ENCODE results near the gene CLEC1A.

CLEC1A gene

GRCh38 chr12:10113920-10114319 is 15.1 kb upstream of the CLEC1A start:
- H3K4me3 ChIP-seq (ENCODE audit: low read depth in 1 of 2, low read length in 1 of 2): no peak overlapping the region
- H3K36me3 ChIP-seq: peaks cover 41% of the 10 kb centered on the region
- H3K27me3 ChIP-seq: no peaks in the 10 kb centered on the region
- TF ChIP-seq, protein P1, sequence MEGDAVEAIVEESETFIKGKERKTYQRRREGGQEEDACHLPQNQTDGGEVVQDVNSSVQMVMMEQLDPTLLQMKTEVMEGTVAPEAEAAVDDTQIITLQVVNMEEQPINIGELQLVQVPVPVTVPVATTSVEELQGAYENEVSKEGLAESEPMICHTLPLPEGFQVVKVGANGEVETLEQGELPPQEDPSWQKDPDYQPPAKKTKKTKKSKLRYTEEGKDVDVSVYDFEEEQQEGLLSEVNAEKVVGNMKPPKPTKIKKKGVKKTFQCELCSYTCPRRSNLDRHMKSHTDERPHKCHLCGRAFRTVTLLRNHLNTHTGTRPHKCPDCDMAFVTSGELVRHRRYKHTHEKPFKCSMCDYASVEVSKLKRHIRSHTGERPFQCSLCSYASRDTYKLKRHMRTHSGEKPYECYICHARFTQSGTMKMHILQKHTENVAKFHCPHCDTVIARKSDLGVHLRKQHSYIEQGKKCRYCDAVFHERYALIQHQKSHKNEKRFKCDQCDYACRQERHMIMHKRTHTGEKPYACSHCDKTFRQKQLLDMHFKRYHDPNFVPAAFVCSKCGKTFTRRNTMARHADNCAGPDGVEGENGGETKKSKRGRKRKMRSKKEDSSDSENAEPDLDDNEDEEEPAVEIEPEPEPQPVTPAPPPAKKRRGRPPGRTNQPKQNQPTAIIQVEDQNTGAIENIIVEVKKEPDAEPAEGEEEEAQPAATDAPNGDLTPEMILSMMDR (IDR thresholded peaks at IDR 0.05): no peak
- no peaks in the 10 kb centered on the region for H3K9me3 ChIP-seq
- peaks cover under 1 to 2% of the 10 kb centered on the region in 2 experiments for H3K4me1 ChIP-seq (ENCODE audit: control insufficient read depth in 1 of 2, insufficient read depth in 1 of 2, low read depth in 1 of 2, low read length in 1 of 2)
- no peak overlapping the region for H3K27ac ChIP-seq

- H3K9me3 ChIP-seq: no peaks in the 10 kb centered on the region
- no peaks in the 10 kb centered on the region for H3K27me3 ChIP-seq
- TF ChIP-seq, protein P1 (IDR thresholded peaks at IDR 0.05): no peak
- no peak overlapping the region for H3K4me3 ChIP-seq (ENCODE audit: low read depth in 1 of 2, low read length in 1 of 2)
- peaks cover 32% of the 10 kb centered on the region for H3K36me3 ChIP-seq
- no peaks in the 10 kb centered on the region for H3K4me1 ChIP-seq (ENCODE audit: control insufficient read depth in 1 of 2, insufficient read depth in 1 of 2, low read depth in 1 of 2, low read length in 1 of 2)
- H3K27ac ChIP-seq: no peak overlapping the region
Measured at GRCh38 chr12:10113075-10113474, 14.3 kb upstream of the CLEC1A start.

DNA sequence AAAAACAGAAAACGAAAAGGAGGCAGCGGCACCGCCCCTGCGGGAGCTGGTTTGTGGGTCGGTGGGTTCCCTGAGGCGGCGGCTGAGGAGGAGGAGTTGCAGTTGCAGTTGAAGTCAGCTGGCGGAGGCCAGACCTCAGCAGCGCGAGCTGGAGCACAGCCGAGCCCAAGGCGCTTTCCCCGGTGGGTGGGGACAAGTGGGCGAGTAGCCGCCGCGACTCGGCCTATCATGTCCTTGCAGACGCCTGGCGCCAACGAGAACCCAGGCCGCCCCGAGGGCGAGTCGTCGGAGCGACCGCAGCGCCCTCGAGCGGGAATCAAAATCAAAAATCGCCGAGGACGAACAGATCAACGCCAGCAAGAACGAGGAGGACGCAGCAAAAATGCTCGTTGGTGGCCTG is 12.7 kb upstream of the CLEC1A start:
- TF ChIP-seq, protein P1 (IDR thresholded peaks at IDR 0.05): no peak
- H3K4me3 ChIP-seq (ENCODE audit: low read depth in 1 of 2, low read length in 1 of 2): no peak overlapping the region
- H3K27me3 ChIP-seq: no peaks in the 10 kb centered on the region
- H3K36me3 ChIP-seq: peaks cover 16% of the 10 kb centered on the region
- H3K27ac ChIP-seq: no peak overlapping the region
- H3K4me1 ChIP-seq (ENCODE audit: control insufficient read depth in 1 of 2, insufficient read depth in 1 of 2, low read depth in 1 of 2, low read length in 1 of 2): no peaks in the 10 kb centered on the region
- H3K9me3 ChIP-seq: no peaks in the 10 kb centered on the region

DNA sequence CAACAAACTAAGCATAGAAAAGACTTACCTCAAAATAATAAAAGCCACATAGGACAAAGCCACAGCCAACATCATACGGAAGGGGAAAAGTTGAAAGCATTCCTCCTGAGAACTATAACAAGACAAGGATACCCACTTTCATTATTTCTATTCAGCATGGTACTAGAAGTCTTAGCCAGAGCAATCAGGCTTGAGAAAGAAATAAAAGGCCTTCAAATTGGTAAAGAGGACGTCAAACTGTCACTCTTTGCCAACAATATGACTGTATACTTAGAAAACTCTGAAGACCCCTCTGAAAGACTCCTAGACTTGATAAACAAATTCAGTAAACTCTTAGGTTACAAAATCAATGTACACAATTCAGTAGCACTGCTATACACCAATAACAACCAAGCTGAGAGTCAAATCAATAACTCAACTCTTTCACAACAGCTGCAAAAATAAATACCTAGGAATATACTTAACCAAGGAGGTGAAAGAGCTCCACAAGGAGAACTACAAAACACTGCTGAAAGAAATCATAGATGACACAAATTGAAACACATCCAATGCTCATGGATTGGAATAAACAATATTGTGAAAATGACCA is 11.6 kb upstream of the CLEC1A start:
- TF ChIP-seq, protein P1 (IDR thresholded peaks at IDR 0.05): no peak
- Histone ChIP-seq H3K27ac (no peak overlapping the region), H3K4me1 (ENCODE audit: control insufficient read depth in 1 of 2, insufficient read depth in 1 of 2, low read depth in 1 of 2, low read length in 1 of 2) (no peaks in the 10 kb centered on the region), H3K4me3 (ENCODE audit: low read depth in 1 of 2, low read length in 1 of 2) (no peak overlapping the region), H3K36me3 (peaks cover 5% of the 10 kb centered on the region), H3K27me3 (no peaks in the 10 kb centered on the region), H3K9me3 (no peaks in the 10 kb centered on the region)

GRCh38 chr12:10102322-10102721 is 3.5 kb upstream of the CLEC1A start:
- peak overlapping the region; percentile 68 for H3K27ac ChIP-seq
- peaks cover 11 to 16% of the 10 kb centered on the region in 2 experiments for H3K4me1 ChIP-seq (ENCODE audit: control insufficient read depth in 1 of 2, insufficient read depth in 1 of 2, low read depth in 1 of 2, low read length in 1 of 2)
- TF ChIP-seq, protein P1 (IDR thresholded peaks at IDR 0.05): no peak
- no peak overlapping the region for H3K4me3 ChIP-seq (ENCODE audit: low read depth in 1 of 2, low read length in 1 of 2)
- no peaks in the 10 kb centered on the region for H3K36me3 ChIP-seq
- H3K9me3 ChIP-seq: no peaks in the 10 kb centered on the region
- H3K27me3 ChIP-seq: no peaks in the 10 kb centered on the region

Data from neutrophil (primary cell).